HepG2 (cell line): ENCODE data around the gene PRKCE.

ENCODE experiments used
- CBX5 ChIP-seq: sonication (generic); formaldehyde crosslinking; IDR thresholded peaks from 2 replicates; pipeline ENCODE4 v1.4.0; 2020; ENCODE audit warnings: missing genetic modification reagents, borderline replicate concordance
- CTCF ChIP-seq: sonication (generic); formaldehyde crosslinking; IDR thresholded peaks from 2 replicates; pipeline ENCODE4 v1.5.0; 2020; ENCODE audit warnings: mild to moderate bottlenecking, missing genetic modification reagents, moderate library complexity
- FIP1L1 ChIP-seq: fragments of 200-400 bp; formaldehyde crosslinking; IDR thresholded peaks from 2 replicates; pipeline ENCODE4 v1.6.1; 2018; ENCODE audit warnings: low read depth, mild to moderate bottlenecking, low read length, moderate library complexity, borderline replicate concordance; ENCODE audit not compliant: insufficient read depth
- FOXK2 ChIP-seq: fragments of 450-650 bp; IDR thresholded peaks from 2 replicates; pipeline ENCODE4 v1.6.1; 2016
- GMEB1 ChIP-seq: sonication (generic); formaldehyde crosslinking; IDR thresholded peaks from 2 replicates; pipeline ENCODE4 v1.5.1; 2020; ENCODE audit warnings: missing genetic modification reagents, mild to moderate bottlenecking, borderline replicate concordance
- KLF6 ChIP-seq: IDR thresholded peaks from 2 replicates; pipeline ENCODE4 v1.8.0; 2016; ENCODE audit warnings: missing biosample characterization, missing genetic modification reagents
- LBX2 ChIP-seq: sonication (generic); formaldehyde crosslinking; IDR thresholded peaks from 2 replicates; pipeline ENCODE4 v1.5.0; 2020; ENCODE audit warnings: missing genetic modification reagents, mild to moderate bottlenecking, borderline replicate concordance
- MYC ChIP-seq: sonication (generic); formaldehyde crosslinking; IDR thresholded peaks from 2 replicates; pipeline ENCODE4 v1.9.0; 2021; ENCODE audit warnings: missing genetic modification reagents, borderline replicate concordance
- REST ChIP-seq, 2 experiments: IDR thresholded peaks; 2 replicates each; pipeline ENCODE4 v1.6.1; 2011 to 2012; ENCODE audit warnings: low read length in 2 of 2, borderline replicate concordance in 1 of 2, low read depth in 1 of 2, mild to moderate bottlenecking in 1 of 2, moderate library complexity in 1 of 2
- ZBTB21 ChIP-seq: sonication (generic); formaldehyde crosslinking; IDR thresholded peaks from 2 replicates; pipeline ENCODE4 v1.4.0; 2020; ENCODE audit warnings: missing genetic modification reagents
- ZBTB38 ChIP-seq: sonication (generic); formaldehyde crosslinking; IDR thresholded peaks from 2 replicates; pipeline ENCODE4 v1.5.1; 2020; ENCODE audit warnings: mild to moderate bottlenecking, missing genetic modification reagents
- ZBTB8A ChIP-seq: sonication (generic); formaldehyde crosslinking; IDR thresholded peaks from 2 replicates; pipeline ENCODE4 v1.4.0; 2020; ENCODE audit warnings: mild to moderate bottlenecking, low read depth, missing genetic modification reagents, borderline replicate concordance
- ZNF143 ChIP-seq: sonication (generic); formaldehyde crosslinking; IDR thresholded peaks from 2 replicates; pipeline ENCODE4 v1.4.0; 2020; ENCODE audit warnings: missing genetic modification reagents

- TF ChIP-seq ZBTB8A (CRISPR knock-in tag) (no peak), REST (IDR thresholded peaks at IDR 0.05; ENCODE audit: borderline replicate concordance in 1 of 2, low read depth in 1 of 2, low read length in 2 of 2) (no peak), FOXK2 (no peak), MYC (CRISPR knock-in tag) (no peak), ZBTB38 (no peak), CBX5 (CRISPR knock-in tag) (no peak), FIP1L1 (no peak), ZNF143 (CRISPR knock-in tag) (no peak), CTCF (CRISPR knock-in tag) (no peak), ZBTB21 (CRISPR knock-in tag) (no peak), GMEB1 (CRISPR knock-in tag) (no peak), KLF6 (no peak), LBX2 (no peak)
Observed at GRCh38 chr2:46082531-46083485, 431.3 kb downstream of the PRKCE start.
